Measurements from ENCODE around the gene DRC3.

DNA sequence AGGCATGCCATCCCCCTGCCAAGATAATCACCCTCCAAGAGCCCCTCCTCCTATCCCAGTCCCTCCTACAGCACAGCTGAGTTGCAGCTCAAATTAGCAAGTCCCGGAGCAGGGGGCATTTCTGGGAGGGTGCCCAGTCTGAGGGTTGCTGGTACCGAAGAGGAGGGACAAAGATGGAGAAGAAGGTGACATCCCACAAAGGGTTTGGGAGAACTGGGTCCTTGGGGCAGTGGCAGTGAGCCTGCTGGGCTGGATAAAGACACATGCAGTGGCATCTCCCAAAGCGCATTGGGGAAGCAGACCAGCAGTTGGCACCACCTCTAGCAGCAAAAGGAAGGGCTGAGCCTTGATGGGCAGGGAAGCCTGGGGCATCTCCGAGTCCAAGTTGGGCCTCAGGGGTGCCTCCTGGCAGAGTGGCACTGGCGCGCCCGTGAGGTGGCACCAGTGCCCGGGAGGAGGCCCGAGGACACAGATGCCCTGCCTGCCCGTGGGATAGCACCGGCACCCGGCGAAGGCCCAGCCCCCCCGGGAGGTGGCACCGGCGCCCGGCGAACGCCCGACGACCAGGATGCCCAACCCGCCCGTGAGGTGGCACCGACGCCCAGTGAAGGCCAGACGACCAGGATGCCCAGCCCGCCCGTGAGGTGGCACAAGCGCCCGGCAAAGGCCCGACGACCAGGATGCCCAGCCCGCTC lies 1.1 kb upstream of the DRC3 start:
- TF ChIP-seq, protein P1, sequence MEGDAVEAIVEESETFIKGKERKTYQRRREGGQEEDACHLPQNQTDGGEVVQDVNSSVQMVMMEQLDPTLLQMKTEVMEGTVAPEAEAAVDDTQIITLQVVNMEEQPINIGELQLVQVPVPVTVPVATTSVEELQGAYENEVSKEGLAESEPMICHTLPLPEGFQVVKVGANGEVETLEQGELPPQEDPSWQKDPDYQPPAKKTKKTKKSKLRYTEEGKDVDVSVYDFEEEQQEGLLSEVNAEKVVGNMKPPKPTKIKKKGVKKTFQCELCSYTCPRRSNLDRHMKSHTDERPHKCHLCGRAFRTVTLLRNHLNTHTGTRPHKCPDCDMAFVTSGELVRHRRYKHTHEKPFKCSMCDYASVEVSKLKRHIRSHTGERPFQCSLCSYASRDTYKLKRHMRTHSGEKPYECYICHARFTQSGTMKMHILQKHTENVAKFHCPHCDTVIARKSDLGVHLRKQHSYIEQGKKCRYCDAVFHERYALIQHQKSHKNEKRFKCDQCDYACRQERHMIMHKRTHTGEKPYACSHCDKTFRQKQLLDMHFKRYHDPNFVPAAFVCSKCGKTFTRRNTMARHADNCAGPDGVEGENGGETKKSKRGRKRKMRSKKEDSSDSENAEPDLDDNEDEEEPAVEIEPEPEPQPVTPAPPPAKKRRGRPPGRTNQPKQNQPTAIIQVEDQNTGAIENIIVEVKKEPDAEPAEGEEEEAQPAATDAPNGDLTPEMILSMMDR (IDR thresholded peaks at IDR 0.05; ENCODE audit: insufficient read depth, low read depth, low read length), result no peak
- TF ChIP-seq EZH2 (IDR thresholded peaks at IDR 0.05; ENCODE audit: insufficient read depth, low read length), result no peak
